Measurements from ENCODE around the gene PRSS56.

DNA sequence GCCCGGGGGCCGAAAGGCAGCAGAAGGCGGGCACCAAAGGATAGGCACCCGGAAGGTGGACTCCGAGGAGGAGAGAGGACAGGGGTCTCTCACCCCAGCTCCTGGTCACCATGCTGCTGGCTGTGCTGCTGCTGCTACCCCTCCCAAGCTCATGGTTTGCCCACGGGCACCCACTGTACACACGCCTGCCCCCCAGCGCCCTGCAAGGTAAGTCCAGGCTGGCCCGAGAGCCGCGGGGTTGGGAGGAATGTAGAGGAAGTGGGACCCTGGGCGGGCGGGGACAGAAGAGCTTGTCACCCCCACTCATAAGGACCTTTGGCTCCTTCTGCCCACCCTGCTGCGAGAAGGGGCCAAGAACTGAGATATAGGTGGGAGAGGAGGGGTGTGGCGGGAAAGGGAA lies 301 bp downstream of the PRSS56 start:
- no peak for TF ChIP-seq EZH2 (IDR thresholded peaks at IDR 0.05; ENCODE audit: low read length, missing control alignments)
- TF ChIP-seq, protein P1, sequence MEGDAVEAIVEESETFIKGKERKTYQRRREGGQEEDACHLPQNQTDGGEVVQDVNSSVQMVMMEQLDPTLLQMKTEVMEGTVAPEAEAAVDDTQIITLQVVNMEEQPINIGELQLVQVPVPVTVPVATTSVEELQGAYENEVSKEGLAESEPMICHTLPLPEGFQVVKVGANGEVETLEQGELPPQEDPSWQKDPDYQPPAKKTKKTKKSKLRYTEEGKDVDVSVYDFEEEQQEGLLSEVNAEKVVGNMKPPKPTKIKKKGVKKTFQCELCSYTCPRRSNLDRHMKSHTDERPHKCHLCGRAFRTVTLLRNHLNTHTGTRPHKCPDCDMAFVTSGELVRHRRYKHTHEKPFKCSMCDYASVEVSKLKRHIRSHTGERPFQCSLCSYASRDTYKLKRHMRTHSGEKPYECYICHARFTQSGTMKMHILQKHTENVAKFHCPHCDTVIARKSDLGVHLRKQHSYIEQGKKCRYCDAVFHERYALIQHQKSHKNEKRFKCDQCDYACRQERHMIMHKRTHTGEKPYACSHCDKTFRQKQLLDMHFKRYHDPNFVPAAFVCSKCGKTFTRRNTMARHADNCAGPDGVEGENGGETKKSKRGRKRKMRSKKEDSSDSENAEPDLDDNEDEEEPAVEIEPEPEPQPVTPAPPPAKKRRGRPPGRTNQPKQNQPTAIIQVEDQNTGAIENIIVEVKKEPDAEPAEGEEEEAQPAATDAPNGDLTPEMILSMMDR (conservative IDR thresholded peaks at IDR 0.05 in 1 of 2, IDR thresholded peaks at IDR 0.05 in 1 of 2; ENCODE audit: low read depth in 1 of 2, low read length in 2 of 2): no peak

Data from fibroblast of lung (primary cell).